ENCODE measurements around the gene FBXW11. TPM values are rescaled to one million over a fixed set of nuclear protein-coding genes. Genes with fewer than 3 reads are reported as not detected.

FBXW11 gene
- total RNA-seq, 4 donors from 2014 or later, result 35.9 to 111 (median 63.7) TPM

DNA sequence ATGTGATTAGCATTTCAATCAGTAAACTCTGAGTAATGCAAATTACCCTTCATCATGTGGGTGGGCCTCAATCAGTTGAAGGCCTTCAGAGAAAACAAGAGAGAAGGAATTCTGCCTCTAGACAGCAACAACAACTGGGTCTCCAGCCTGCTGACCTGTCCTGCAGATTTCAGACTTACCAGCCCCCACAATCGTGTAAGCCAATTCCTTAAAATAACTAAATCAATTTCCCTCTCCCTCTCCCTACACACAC lies 41.7 kb upstream of the FBXW11 start:
- Histone ChIP-seq H3K4me3 (no peak overlapping the region), H3K36me3 (no peaks in the 10 kb centered on the region), H3K4me1 (no peaks in the 10 kb centered on the region), H3K9me3 (no peaks in the 10 kb centered on the region), H3K27ac (no peak overlapping the region), H3K27me3 (no peaks in the 10 kb centered on the region)
- intact Hi-C loops (cut with DNase I; ENCODE audit: low total_unique reads), result loop anchor here (10.0 kb wide), 1 partner anchor 133 kb away; no protein-coding TSS in a partner anchor
- TF ChIP-seq, protein P1, sequence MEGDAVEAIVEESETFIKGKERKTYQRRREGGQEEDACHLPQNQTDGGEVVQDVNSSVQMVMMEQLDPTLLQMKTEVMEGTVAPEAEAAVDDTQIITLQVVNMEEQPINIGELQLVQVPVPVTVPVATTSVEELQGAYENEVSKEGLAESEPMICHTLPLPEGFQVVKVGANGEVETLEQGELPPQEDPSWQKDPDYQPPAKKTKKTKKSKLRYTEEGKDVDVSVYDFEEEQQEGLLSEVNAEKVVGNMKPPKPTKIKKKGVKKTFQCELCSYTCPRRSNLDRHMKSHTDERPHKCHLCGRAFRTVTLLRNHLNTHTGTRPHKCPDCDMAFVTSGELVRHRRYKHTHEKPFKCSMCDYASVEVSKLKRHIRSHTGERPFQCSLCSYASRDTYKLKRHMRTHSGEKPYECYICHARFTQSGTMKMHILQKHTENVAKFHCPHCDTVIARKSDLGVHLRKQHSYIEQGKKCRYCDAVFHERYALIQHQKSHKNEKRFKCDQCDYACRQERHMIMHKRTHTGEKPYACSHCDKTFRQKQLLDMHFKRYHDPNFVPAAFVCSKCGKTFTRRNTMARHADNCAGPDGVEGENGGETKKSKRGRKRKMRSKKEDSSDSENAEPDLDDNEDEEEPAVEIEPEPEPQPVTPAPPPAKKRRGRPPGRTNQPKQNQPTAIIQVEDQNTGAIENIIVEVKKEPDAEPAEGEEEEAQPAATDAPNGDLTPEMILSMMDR (IDR thresholded peaks at IDR 0.05), result no peak
- no peak for TF ChIP-seq POLR2A (IDR thresholded peaks at IDR 0.05)
- no peak for DNase-seq

DNA sequence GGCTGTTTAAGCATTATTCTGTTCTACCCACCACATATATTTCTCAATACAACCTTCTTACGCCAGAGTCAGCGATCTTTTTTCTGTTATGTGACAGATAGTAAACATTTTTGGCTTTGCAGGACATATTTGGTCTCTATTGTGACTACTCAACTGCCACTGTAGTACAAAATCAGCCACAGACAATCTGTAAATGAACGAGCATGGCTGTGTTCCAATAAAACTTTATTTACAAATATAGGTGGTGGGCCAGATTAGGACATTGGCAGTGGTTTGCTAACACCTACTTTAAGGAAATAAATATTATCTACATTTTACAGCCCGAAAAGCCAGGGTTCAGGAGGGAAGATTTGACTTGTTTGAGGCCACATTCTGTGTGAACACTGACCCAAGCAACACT lies 40.2 kb upstream of the FBXW11 start:
- Histone ChIP-seq H3K36me3 (no peaks in the 10 kb centered on the region), H3K4me3 (no peak overlapping the region), H3K27me3 (no peaks in the 10 kb centered on the region), H3K9me3 (no peaks in the 10 kb centered on the region), H3K27ac (no peak overlapping the region), H3K4me1 (no peaks in the 10 kb centered on the region)
- intact Hi-C loops (cut with DNase I; ENCODE audit: low total_unique reads), result loop anchor here (10.0 kb wide), 1 partner anchor 132 kb away; no protein-coding TSS in a partner anchor
- TF ChIP-seq, protein P1 (IDR thresholded peaks at IDR 0.05), result no peak
- TF ChIP-seq POLR2A (IDR thresholded peaks at IDR 0.05), result no peak
- DNase-seq, result no peak

DNA sequence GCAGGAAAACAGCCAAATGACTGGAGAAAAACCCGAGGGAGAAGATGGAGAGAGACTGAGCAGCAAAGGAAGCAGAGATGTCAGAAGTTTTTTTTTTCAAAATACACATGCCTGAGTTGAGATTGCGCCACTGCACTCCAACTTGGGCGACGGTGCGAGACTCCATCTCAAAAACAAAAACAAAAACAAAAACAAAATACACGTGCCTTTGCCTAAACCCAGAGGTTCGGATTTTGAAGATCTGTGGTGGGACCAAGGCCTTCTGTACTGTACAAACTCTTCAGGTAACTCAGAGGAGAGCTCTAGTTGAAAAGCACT lies 38.8 kb upstream of the FBXW11 start:
- intact Hi-C loops (cut with DNase I; ENCODE audit: low total_unique reads), result loop anchor here (10.0 kb wide), 1 partner anchor 130 kb away; no protein-coding TSS in a partner anchor
- no peak overlapping the region for H3K27ac ChIP-seq
- no peaks in the 10 kb centered on the region for H3K4me1 ChIP-seq
- H3K27me3 ChIP-seq, result no peaks in the 10 kb centered on the region
- DNase-seq, result no peak
- no peaks in the 10 kb centered on the region for H3K36me3 ChIP-seq
- H3K9me3 ChIP-seq, result no peaks in the 10 kb centered on the region
- H3K4me3 ChIP-seq, result no peak overlapping the region
- TF ChIP-seq, protein P1 (IDR thresholded peaks at IDR 0.05), result no peak
- no peak for TF ChIP-seq POLR2A (IDR thresholded peaks at IDR 0.05)

DNA sequence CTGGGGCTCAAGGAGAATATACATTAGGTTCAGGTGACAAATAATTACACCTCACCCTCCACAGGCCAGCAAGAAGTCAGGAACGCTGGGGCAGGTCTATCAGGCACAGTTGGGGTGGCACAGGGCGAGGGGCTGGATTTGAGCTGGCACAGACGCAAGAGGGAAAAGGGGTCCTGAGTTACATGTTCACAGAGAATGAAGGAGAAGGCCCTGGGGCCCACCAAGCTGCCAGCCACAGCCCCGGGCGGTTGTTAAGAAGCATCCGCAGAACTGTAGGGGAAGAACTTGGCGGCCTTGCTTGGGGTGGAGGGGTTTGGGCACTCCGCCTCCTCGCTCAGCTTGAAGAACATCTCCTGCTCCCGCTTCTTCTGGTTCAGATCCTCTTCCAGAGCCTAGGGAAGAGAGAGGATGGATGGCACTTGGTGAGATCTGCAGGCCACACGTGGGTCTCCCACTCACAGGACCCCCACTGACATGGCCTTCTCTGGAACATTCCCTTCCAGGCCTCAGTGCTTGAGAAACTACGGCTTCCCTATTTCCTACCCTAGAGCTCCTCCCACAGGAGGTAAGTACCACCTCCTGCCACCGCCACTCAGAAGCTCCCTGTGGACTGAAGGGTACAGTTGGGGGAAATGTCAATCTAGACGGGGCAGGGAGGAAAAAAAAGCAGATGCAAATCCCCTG lies 38.3 kb upstream of the FBXW11 start:
- intact Hi-C loops (cut with DNase I; ENCODE audit: low total_unique reads), result loop anchor here (10.0 kb wide), 1 partner anchor 130 kb away; no protein-coding TSS in a partner anchor
- no peaks in the 10 kb centered on the region for H3K9me3 ChIP-seq
- H3K4me1 ChIP-seq, result no peaks in the 10 kb centered on the region
- no peak overlapping the region for H3K4me3 ChIP-seq
- no peak overlapping the region for H3K27ac ChIP-seq
- no peak for DNase-seq
- H3K36me3 ChIP-seq, result no peaks in the 10 kb centered on the region
- H3K27me3 ChIP-seq, result no peaks in the 10 kb centered on the region
- TF ChIP-seq, protein P1 (IDR thresholded peaks at IDR 0.05), result no peak
- no peak for TF ChIP-seq POLR2A (IDR thresholded peaks at IDR 0.05)

DNA sequence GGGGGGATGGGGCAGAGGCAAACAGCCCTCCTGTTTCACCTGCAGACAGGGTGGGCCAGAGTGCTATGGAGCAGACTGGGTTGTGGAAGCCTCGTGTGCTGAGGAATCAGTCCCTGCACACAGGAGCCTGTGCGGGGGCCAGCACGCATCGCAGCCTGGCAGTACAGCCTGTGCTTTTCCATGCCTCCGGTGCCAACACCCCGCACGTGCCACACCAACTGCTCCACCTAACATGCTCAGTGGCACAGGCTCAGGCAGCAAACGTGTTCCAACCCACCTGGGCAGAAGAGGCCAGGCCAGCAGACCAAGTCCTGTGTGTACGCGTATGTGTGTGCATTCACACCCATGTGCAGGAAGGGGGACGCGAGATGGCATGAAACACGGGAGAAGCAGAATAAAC lies 37.4 kb upstream of the FBXW11 start:
- no peak overlapping the region for H3K27ac ChIP-seq
- TF ChIP-seq POLR2A (IDR thresholded peaks at IDR 0.05), result no peak
- TF ChIP-seq, protein P1 (IDR thresholded peaks at IDR 0.05), result no peak
- no peaks in the 10 kb centered on the region for H3K27me3 ChIP-seq
- DNase-seq, result no peak
- no peak overlapping the region for H3K4me3 ChIP-seq
- H3K36me3 ChIP-seq, result no peaks in the 10 kb centered on the region
- no peaks in the 10 kb centered on the region for H3K9me3 ChIP-seq
- intact Hi-C loops (cut with DNase I; ENCODE audit: low total_unique reads), result loop anchor here (10.0 kb wide), 1 partner anchor 129 kb away; no protein-coding TSS in a partner anchor
- H3K4me1 ChIP-seq, result no peaks in the 10 kb centered on the region
